Measurements from ENCODE around the gene ABCA10.

DNA sequence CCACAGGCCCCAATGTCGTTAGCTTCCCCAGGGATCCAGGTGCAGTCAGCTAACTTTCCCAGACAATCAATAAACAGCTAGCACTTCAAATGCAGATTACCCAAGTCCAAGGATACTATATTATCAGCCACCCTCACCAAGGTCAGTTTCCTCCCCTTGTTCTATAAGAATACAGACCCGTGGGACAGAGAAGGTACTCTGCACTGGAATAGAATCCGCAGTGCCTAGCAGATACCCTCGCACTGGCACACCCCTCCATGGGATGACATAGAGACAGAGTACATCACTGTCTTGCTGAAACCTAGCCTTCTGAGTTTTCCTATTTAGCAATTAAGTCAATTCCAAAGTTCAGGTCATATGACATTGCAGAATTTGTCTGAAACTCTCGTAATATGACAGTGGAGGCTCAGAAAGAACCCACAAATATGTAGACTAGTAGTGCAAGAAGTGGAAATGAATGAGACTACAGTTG lies 40.0 kb upstream of the ABCA10 start:
- TF ChIP-seq CTCF (IDR thresholded peaks at IDR 0.05; ENCODE audit: insufficient read depth, low read length, poor library complexity, severe bottlenecking): no peak
- TF ChIP-seq EZH2phosphoT487 (conservative IDR thresholded peaks at IDR 0.05; ENCODE audit: low read length): no peak
